DND-41 (cell line): ENCODE results near the gene IQGAP3.
A peak's percentile ranks its signal among the peaks of the same experiment; 100 is the strongest.

Experiments used
- ATAC-seq: fragments of 200-7000 bp; cut with Tn5 transposase; 3 replicates; pipeline ENCODE4 v1.9.1; 2021; ENCODE audit warnings: low read depth; ENCODE audit not compliant: insufficient read depth
- DNase-seq: peaks from one replicate; pipeline ENCODE4 v3.0.0-alpha.2; 2020
- H2AFZ ChIP-seq: 2 replicates; pipeline ENCODE4 v1.6.0; 2012; ENCODE audit warnings: low read depth, low read length
- H3K27ac ChIP-seq: 2 replicates; pipeline ENCODE4 v1.5.1; 2012; ENCODE audit warnings: low read length, inconsistent platforms
- H3K27me3 ChIP-seq: fragments of 200-600 bp; sonication (generic); 2 replicates; pipeline ENCODE4 v1.6.0; 2012; ENCODE audit warnings: low read length, mild to moderate bottlenecking, inconsistent platforms; ENCODE audit not compliant: insufficient read depth, poor library complexity
- H3K36me3 ChIP-seq: 2 replicates; pipeline ENCODE4 v1.5.1; 2012; ENCODE audit warnings: low read length, inconsistent platforms; ENCODE audit not compliant: insufficient read depth
- H3K4me1 ChIP-seq: 2 replicates; pipeline ENCODE4 v1.5.1; 2012; ENCODE audit warnings: mild to moderate bottlenecking, low read length; ENCODE audit not compliant: insufficient read depth
- H3K4me2 ChIP-seq: 2 replicates; pipeline ENCODE4 v1.6.0; 2012; ENCODE audit warnings: mild to moderate bottlenecking, moderate library complexity, low read length, inconsistent platforms; ENCODE audit not compliant: insufficient read depth
- H3K4me3 ChIP-seq, 2 experiments: fragments of 200-600 bp in 1 of 2; shearing (Covaris generic) in 1 of 2; 2 replicates each; pipeline ENCODE4 v1.5.1; 2012 to 2016; ENCODE audit warnings: inconsistent platforms in 2 of 2, low read length in 2 of 2, mild to moderate bottlenecking in 2 of 2, low read depth in 1 of 2, moderate library complexity in 1 of 2
- H3K79me2 ChIP-seq: 2 replicates; pipeline ENCODE4 v1.6.0; 2012; ENCODE audit warnings: low read length, inconsistent platforms; ENCODE audit not compliant: insufficient read depth
- H3K9ac ChIP-seq: 2 replicates; pipeline ENCODE4 v1.6.0; 2012; ENCODE audit warnings: low read depth, mild to moderate bottlenecking, inconsistent platforms, low read length, moderate library complexity
- H3K9me3 ChIP-seq: 2 replicates; pipeline ENCODE4 v1.5.1; 2012; ENCODE audit warnings: low read length, moderate library complexity, mild to moderate bottlenecking, inconsistent platforms; ENCODE audit not compliant: insufficient read depth, severe bottlenecking
- H4K20me1 ChIP-seq: 2 replicates; pipeline ENCODE4 v1.6.0; 2012; ENCODE audit warnings: low read length; ENCODE audit not compliant: insufficient read depth
- CTCF ChIP-seq: IDR thresholded peaks from 2 replicates; pipeline ENCODE4 v1.5.1; 2012; ENCODE audit warnings: borderline replicate concordance, low read length, moderate library complexity, mild to moderate bottlenecking; ENCODE audit not compliant: poor library complexity, severe bottlenecking; ENCODE audit errors: extremely low read depth
- EZH2 ChIP-seq: IDR thresholded peaks from 3 replicates; pipeline ENCODE4 v1.6.1; 2012; ENCODE audit warnings: borderline replicate concordance, low read depth, mild to moderate bottlenecking, moderate library complexity, low read length, inconsistent platforms; ENCODE audit not compliant: severe bottlenecking

The IQGAP3 gene

GRCh38 chr1:156584813-156585212 lies 12.4 kb upstream of the IQGAP3 start:
- H3K4me3 ChIP-seq = no peak overlapping the region
- no peaks in the 10 kb centered on the region for H3K9me3 ChIP-seq
- H3K27ac ChIP-seq = no peak overlapping the region
- H3K4me1 ChIP-seq = peaks cover 43% of the 10 kb centered on the region
- TF ChIP-seq CTCF (peak; percentile 54), EZH2 (no peak)
- ATAC-seq = no peak
- peak overlapping the region; percentile 14; the same call in 1 of the 2 replicates for H3K9ac ChIP-seq
- H4K20me1 ChIP-seq = no peaks in the 10 kb centered on the region
- H3K36me3 ChIP-seq = peaks cover 29% of the 10 kb centered on the region
- no peak overlapping the region for H3K4me2 ChIP-seq
- H2AFZ ChIP-seq = no peak overlapping the region
- DNase-seq = no peak
- no peaks in the 10 kb centered on the region for H3K27me3 ChIP-seq
- peaks cover 28% of the 10 kb centered on the region for H3K79me2 ChIP-seq

- Histone ChIP-seq H3K4me1 (peaks cover 43% of the 10 kb centered on the region), H3K79me2 (peaks cover 28% of the 10 kb centered on the region), H3K27me3 (no peaks in the 10 kb centered on the region), H3K4me3 (peak overlapping the region in 1 of 2 experiments; percentile 73; a peak in 2 of 4 replicates), H2AFZ (0 out of 2 replicates have a peak overlapping the region, but pooled peaks have one; percentile 40), H4K20me1 (no peaks in the 10 kb centered on the region), H3K27ac (peak overlapping the region; percentile 93), H3K4me2 (peak overlapping the region; percentile 72), H3K9me3 (no peaks in the 10 kb centered on the region), H3K36me3 (peaks cover 29% of the 10 kb centered on the region), H3K9ac (peak overlapping the region; percentile 92)
- ATAC-seq = peak; percentile 12; the same call in 1 of the 3 replicates
- peak; percentile 81 for DNase-seq
- TF ChIP-seq EZH2 = no peak
- peak; percentile 91 for TF ChIP-seq CTCF
Observed at GRCh38 chr1:156583821-156584622, 11.7 kb upstream of the IQGAP3 start.

- no peaks in the 10 kb centered on the region for H3K9me3 ChIP-seq
- H3K79me2 ChIP-seq = peaks cover 28% of the 10 kb centered on the region
- ATAC-seq = peak; percentile 30
- H4K20me1 ChIP-seq = no peaks in the 10 kb centered on the region
- peak overlapping the region; percentile 93 for H3K27ac ChIP-seq
- H3K27me3 ChIP-seq = no peaks in the 10 kb centered on the region
- H3K4me2 ChIP-seq = peak overlapping the region; percentile 72
- H3K4me3 ChIP-seq = peak overlapping the region; percentile 57 to 73
- TF ChIP-seq EZH2 = no peak
- TF ChIP-seq CTCF = peak; percentile 41
- H3K4me1 ChIP-seq = peaks cover 43% of the 10 kb centered on the region
- H3K36me3 ChIP-seq = peaks cover 29% of the 10 kb centered on the region
- H3K9ac ChIP-seq = peak overlapping the region; percentile 92
- peak overlapping the region; percentile 74 for H2AFZ ChIP-seq
- peak; percentile 56 for DNase-seq
Observed at GRCh38 chr1:156582388-156583017, 10.1 kb upstream of the IQGAP3 start.
